ENCODE results near the gene NHSL1.

NHSL1 gene

GRCh38 chr6:138389551-138389950, 109.7 kb downstream of the NHSL1 start:
- DNase-seq (ENCODE audit: low spot score) = no peak
- TF ChIP-seq, protein P1, sequence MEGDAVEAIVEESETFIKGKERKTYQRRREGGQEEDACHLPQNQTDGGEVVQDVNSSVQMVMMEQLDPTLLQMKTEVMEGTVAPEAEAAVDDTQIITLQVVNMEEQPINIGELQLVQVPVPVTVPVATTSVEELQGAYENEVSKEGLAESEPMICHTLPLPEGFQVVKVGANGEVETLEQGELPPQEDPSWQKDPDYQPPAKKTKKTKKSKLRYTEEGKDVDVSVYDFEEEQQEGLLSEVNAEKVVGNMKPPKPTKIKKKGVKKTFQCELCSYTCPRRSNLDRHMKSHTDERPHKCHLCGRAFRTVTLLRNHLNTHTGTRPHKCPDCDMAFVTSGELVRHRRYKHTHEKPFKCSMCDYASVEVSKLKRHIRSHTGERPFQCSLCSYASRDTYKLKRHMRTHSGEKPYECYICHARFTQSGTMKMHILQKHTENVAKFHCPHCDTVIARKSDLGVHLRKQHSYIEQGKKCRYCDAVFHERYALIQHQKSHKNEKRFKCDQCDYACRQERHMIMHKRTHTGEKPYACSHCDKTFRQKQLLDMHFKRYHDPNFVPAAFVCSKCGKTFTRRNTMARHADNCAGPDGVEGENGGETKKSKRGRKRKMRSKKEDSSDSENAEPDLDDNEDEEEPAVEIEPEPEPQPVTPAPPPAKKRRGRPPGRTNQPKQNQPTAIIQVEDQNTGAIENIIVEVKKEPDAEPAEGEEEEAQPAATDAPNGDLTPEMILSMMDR (IDR thresholded peaks at IDR 0.05; ENCODE audit: extremely low read depth, missing control alignments) = no peak

- TF ChIP-seq, protein P1 (IDR thresholded peaks at IDR 0.05; ENCODE audit: extremely low read depth, missing control alignments) = no peak
- no peak for DNase-seq (ENCODE audit: low spot score)
These were observed 111.5 kb downstream of the NHSL1 start for GRCh38 chr6:138387577-138388368.

GRCh38 chr6:138386897-138387296, 112.4 kb downstream of the NHSL1 start:
- DNase-seq (ENCODE audit: low spot score) = no peak
- TF ChIP-seq, protein P1 (IDR thresholded peaks at IDR 0.05; ENCODE audit: extremely low read depth, missing control alignments) = no peak

DNA sequence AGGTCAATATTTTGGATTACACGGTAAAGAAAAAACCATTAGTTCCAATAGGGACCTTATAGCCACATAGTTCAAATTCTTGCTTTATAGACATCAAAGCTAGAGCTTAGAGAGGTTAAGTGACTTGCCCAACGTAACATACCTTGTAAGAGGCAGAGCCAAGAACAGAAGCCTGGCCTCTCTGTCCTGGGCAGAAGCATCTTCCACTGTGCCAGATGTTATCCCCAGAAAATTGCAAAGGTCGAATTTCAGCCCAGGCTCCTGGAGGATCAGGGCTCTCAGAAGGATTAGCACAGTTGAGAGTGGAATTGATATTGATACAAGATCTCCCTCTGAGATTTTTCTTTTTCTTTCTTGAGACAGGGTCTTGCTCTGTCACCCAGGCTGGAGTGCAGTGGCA, 115.5 kb downstream of the NHSL1 start:
- TF ChIP-seq, protein P1 (IDR thresholded peaks at IDR 0.05; ENCODE audit: extremely low read depth, missing control alignments) = no peak
- DNase-seq (ENCODE audit: low spot score) = no peak

DNA sequence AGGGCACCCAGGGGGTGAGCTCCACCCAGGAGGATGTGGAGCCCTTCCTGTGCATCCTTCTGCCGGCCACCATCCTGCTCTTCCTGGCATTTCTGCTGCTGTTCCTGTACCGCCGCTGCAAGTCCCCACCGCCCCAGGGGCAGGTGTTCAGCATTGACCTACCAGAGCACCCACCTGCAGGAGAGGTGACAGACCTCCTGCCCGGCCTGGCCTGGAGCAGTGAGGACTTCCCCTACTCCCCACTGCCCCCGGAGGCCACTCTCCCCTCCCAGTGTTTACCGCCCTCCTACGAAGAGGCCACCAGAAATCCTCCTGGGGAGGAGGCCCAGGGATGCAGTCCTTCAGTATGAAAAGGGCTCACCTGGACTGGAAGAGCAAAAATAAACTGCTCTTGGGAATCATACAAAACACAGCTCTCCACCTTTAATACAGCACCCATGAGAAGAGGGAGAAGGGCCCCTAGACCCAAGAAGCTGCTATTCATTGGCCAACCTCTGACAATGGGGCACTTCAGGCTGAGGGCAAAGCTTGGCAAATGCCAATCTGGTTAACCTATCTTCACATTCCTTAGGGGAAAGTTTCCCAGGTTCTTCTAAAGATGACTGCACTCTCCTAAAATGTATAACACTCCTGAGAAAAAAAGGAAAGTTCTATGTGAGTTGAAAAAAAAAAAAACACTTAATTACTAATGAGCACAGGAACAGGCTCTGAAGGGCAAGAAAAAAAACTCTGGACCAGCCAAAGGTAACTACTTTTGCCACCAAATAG, 116.6 kb downstream of the NHSL1 start:
- no peak for DNase-seq (ENCODE audit: low spot score)
- TF ChIP-seq, protein P1 (IDR thresholded peaks at IDR 0.05; ENCODE audit: extremely low read depth, missing control alignments) = no peak

DNA sequence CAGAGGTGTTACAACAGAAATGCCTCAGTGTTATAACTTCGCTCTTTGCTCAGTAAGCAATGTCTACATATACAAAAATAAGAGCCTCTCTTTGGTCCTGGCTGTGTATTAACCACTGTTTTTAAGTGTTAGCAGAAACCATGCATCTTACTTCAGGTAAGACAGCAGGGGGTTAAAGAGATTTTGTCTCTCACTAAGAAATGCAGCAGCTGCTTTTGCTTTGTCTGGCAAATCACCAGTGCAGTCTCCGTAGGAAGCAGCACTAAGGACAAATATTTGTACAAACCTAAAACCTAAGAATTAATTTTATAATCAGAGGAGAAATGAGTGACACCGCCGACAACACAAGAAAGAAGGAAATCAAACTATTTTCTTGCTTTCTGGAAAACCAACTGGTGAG, 120.8 kb downstream of the NHSL1 start:
- TF ChIP-seq, protein P1 (IDR thresholded peaks at IDR 0.05; ENCODE audit: extremely low read depth, missing control alignments) = no peak
- DNase-seq (ENCODE audit: low spot score) = no peak

GRCh38 chr6:138377844-138378243, 121.5 kb downstream of the NHSL1 start, which contains the start of gene SMIM28:
TSS of gene SMIM28 (plus strand) at chr6:138377905. CDS start at chr6:138378073, 168 bp downstream.
- TF ChIP-seq, protein P1 (IDR thresholded peaks at IDR 0.05; ENCODE audit: extremely low read depth, missing control alignments) = no peak
- DNase-seq (ENCODE audit: low spot score) = no peak
